NT2/D1 (cell line): ENCODE data around the gene PTMS.
"Not testable (repeated sequence)": the region's sequence is repeated elsewhere in the genome, so short reads cannot be mapped to it uniquely, and the experiment has no call there.

Source experiments
- YY1 ChIP-seq: IDR thresholded peaks from 2 replicates; pipeline ENCODE4 v1.6.1; 2011; ENCODE audit not compliant: insufficient read length, insufficient read depth
- ZNF274 ChIP-seq: IDR thresholded peaks from 2 replicates; pipeline ENCODE4 v1.6.1; 2011; ENCODE audit warnings: mild to moderate bottlenecking, low read depth, low read length

DNA sequence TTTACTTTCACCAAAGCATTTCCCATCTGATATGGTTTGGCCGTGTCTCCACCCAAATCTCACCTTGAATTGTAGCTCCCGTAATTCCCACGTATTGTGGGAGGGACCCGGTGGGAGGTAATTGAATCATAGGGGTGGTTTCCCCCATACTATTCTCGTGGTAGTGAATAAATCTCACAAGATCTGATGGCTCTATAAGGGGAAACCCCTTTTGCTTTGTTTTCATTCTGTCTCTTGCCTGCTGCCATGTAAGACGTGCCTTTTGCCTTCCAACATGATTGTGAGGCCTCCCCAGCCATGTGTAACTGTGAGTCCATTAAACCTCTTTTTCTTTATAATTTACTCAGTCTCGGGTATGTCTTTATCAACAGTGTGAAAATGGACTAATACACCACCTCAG is 22.9 kb upstream of the PTMS start:
- not testable (repeated sequence) for TF ChIP-seq YY1, ZNF274
